ENCODE measurements around the gene IDI1.

- TF ChIP-seq, protein P1, sequence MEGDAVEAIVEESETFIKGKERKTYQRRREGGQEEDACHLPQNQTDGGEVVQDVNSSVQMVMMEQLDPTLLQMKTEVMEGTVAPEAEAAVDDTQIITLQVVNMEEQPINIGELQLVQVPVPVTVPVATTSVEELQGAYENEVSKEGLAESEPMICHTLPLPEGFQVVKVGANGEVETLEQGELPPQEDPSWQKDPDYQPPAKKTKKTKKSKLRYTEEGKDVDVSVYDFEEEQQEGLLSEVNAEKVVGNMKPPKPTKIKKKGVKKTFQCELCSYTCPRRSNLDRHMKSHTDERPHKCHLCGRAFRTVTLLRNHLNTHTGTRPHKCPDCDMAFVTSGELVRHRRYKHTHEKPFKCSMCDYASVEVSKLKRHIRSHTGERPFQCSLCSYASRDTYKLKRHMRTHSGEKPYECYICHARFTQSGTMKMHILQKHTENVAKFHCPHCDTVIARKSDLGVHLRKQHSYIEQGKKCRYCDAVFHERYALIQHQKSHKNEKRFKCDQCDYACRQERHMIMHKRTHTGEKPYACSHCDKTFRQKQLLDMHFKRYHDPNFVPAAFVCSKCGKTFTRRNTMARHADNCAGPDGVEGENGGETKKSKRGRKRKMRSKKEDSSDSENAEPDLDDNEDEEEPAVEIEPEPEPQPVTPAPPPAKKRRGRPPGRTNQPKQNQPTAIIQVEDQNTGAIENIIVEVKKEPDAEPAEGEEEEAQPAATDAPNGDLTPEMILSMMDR (IDR thresholded peaks at IDR 0.05) = no peak
- TF ChIP-seq POLR2A (IDR thresholded peaks at IDR 0.05) = no peak
Measured at GRCh38 chr10:1057106-1057657, 8.3 kb upstream of the IDI1 start.
